IMR-90 (cell line): ENCODE measurements around the gene GPR32. TPM values are rescaled to one million over a fixed set of nuclear protein-coding genes. Genes with fewer than 3 reads are reported as not detected.

Experiments
- ATAC-seq: fragments of 200-7000 bp; cut with Tn5 transposase; 2 replicates; pipeline ENCODE4 v1.9.1; 2020; ENCODE audit warnings: low read depth, mild to moderate bottlenecking, moderate library complexity
- BruUV-seq: library from RNA; stranded (reverse); fragments of 400-500 nt; replicated peaks from 2 replicates; lab custom pipeline; 2021; lab: Mats Ljungman, UMichigan
- CTCF ChIA-PET: fragments of 300-600 bp; formaldehyde crosslinking; extraction: SDS; loops from one replicate; lab custom pipeline; 2021; ENCODE audit warnings: antibody characterized with exemption; lab: Yijun Ruan, JAX
- POLR2A ChIA-PET: fragments of 300-600 bp; sonication (Branson Sonifier 250); formaldehyde crosslinking; loops from one replicate; lab custom pipeline; 2022; ENCODE audit warnings: antibody characterized with exemption; ENCODE audit not compliant: unreplicated experiment; lab: Charles Lee
- DNase-seq: peaks from one replicate; pipeline ENCODE4 v3.0.0; 2013
- H2AFZ ChIP-seq: replicated peaks from 2 replicates; pipeline ENCODE3; 2013; ENCODE audit warnings: low read length, mild to moderate bottlenecking; ENCODE audit not compliant: poor library complexity
- H2AK5ac ChIP-seq: 2 replicates; pipeline ENCODE4 v1.6.1; 2013; ENCODE audit warnings: low read depth, low read length, inconsistent platforms
- H2AK9ac ChIP-seq: replicated peaks from 2 replicates; pipeline ENCODE3; 2013; ENCODE audit warnings: mild to moderate bottlenecking, low read depth, low read length, moderate library complexity; ENCODE audit not compliant: poor library complexity
- H2BK120ac ChIP-seq: 2 replicates; pipeline ENCODE4 v1.6.1; 2013; ENCODE audit warnings: low read depth, low read length, inconsistent platforms
- H2BK15ac ChIP-seq: 3 replicates; pipeline ENCODE4 v1.6.1; 2013; ENCODE audit warnings: low read depth, low read length, inconsistent platforms
- H2BK20ac ChIP-seq: 2 replicates; pipeline ENCODE4 v1.6.1; 2013; ENCODE audit warnings: low read depth, mild to moderate bottlenecking, inconsistent platforms, low read length, moderate library complexity
- H2BK5ac ChIP-seq: 2 replicates; pipeline ENCODE4 v1.6.1; 2013; ENCODE audit warnings: mild to moderate bottlenecking, low read depth, low read length, inconsistent platforms; ENCODE audit not compliant: poor library complexity, severe bottlenecking
- H3K14ac ChIP-seq: replicated peaks from 2 replicates; pipeline ENCODE4 v1.6.1; 2013; ENCODE audit warnings: low read depth, low read length, inconsistent platforms
- H3K18ac ChIP-seq: 2 replicates; pipeline ENCODE4 v1.6.1; 2013; ENCODE audit warnings: low read depth, low read length, control low read depth
- H3K23ac ChIP-seq: 2 replicates; pipeline ENCODE4 v1.6.1; 2013; ENCODE audit warnings: low read depth, low read length, inconsistent platforms
- H3K27ac ChIP-seq: 2 replicates; pipeline ENCODE4 v1.5.1; 2013; ENCODE audit warnings: mild to moderate bottlenecking, control low read depth, low read length; ENCODE audit not compliant: insufficient read depth
- H3K27me3 ChIP-seq: 2 replicates; pipeline ENCODE4 v1.6.1; 2013; ENCODE audit warnings: low read length; ENCODE audit not compliant: control insufficient read depth, insufficient read depth
- H3K36me3 ChIP-seq: 2 replicates; pipeline ENCODE4 v1.6.1; 2013; ENCODE audit warnings: low read length, mixed read lengths; ENCODE audit not compliant: control insufficient read depth, insufficient read depth
- H3K4ac ChIP-seq: 2 replicates; pipeline ENCODE4 v1.6.1; 2013; ENCODE audit warnings: low read depth, low read length, inconsistent platforms
- H3K4me1 ChIP-seq: 2 replicates; pipeline ENCODE4 v1.6.1; 2013; ENCODE audit warnings: low read length, mixed read lengths; ENCODE audit not compliant: control insufficient read depth, insufficient read depth
- H3K4me2 ChIP-seq: 2 replicates; pipeline ENCODE4 v1.6.1; 2013; ENCODE audit warnings: low read depth, mild to moderate bottlenecking, control low read depth, low read length, moderate library complexity
- H3K4me3 ChIP-seq: 2 replicates; pipeline ENCODE4 v1.5.1; 2013; ENCODE audit warnings: low read depth, mild to moderate bottlenecking, control low read depth, low read length, moderate library complexity; ENCODE audit not compliant: insufficient read depth
- H3K56ac ChIP-seq: 2 replicates; pipeline ENCODE4 v1.6.1; 2013; ENCODE audit warnings: low read length, inconsistent platforms; ENCODE audit not compliant: insufficient read depth; ENCODE audit errors: extremely low read depth
- H3K79me1 ChIP-seq, 2 experiments: 2 replicates each; pipeline ENCODE4 v1.6.1; 2013; ENCODE audit warnings: low read length in 2 of 2, inconsistent platforms in 1 of 2, low read depth in 1 of 2
- H3K9ac ChIP-seq: 2 replicates; pipeline ENCODE4 v1.6.1; 2013; ENCODE audit warnings: low read depth, low read length, control low read depth
- H3K9me1 ChIP-seq: 2 replicates; pipeline ENCODE4 v1.6.1; 2013; ENCODE audit warnings: low read length, inconsistent platforms; ENCODE audit not compliant: insufficient read depth
- H3K9me3 ChIP-seq: 2 replicates; pipeline ENCODE4 v1.6.1; 2013; ENCODE audit warnings: low read length; ENCODE audit not compliant: control insufficient read depth, insufficient read depth
- H4K20me1 ChIP-seq: 2 replicates; pipeline ENCODE4 v1.6.1; 2013; ENCODE audit warnings: low read length, inconsistent platforms; ENCODE audit not compliant: insufficient read depth
- H4K5ac ChIP-seq: 2 replicates; pipeline ENCODE4 v1.6.1; 2013; ENCODE audit warnings: mild to moderate bottlenecking, low read depth, low read length, control low read depth
- H4K8ac ChIP-seq, 2 experiments: 2 replicates each; pipeline ENCODE4 v1.6.1; 2013; ENCODE audit warnings: low read depth in 2 of 2, low read length in 2 of 2, control low read depth in 1 of 2, inconsistent platforms in 1 of 2
- H4K91ac ChIP-seq: 2 replicates; pipeline ENCODE4 v1.6.1; 2013; ENCODE audit warnings: low read depth, low read length, inconsistent platforms; ENCODE audit not compliant: insufficient read depth
- BHLHE40 ChIP-seq: fragments of 150-350 bp; IDR thresholded peaks from 2 replicates; pipeline ENCODE4 v1.6.1; 2016; ENCODE audit warnings: mild to moderate bottlenecking, low read depth, low read length
- CEBPB ChIP-seq: IDR thresholded peaks from 2 replicates; pipeline ENCODE4 v1.6.1; 2012; ENCODE audit warnings: low read depth, low read length, improper control_type of control experiment
- CHD1 ChIP-seq: IDR thresholded peaks from 2 replicates; pipeline ENCODE4 v1.6.1; 2012; ENCODE audit warnings: low read depth, low read length, improper control_type of control experiment
- CTCF ChIP-seq: conservative IDR thresholded peaks from 2 replicates; pipeline ENCODE4 v1.5.1; 2012; ENCODE audit warnings: mild to moderate bottlenecking, low read depth, low read length, improper control_type of control experiment
- FOS ChIP-seq: fragments of 150-350 bp; IDR thresholded peaks from 2 replicates; pipeline ENCODE4 v1.6.1; 2016; ENCODE audit warnings: low read depth, low read length
- MAFK ChIP-seq: IDR thresholded peaks from 2 replicates; pipeline ENCODE4 v1.6.1; 2012; ENCODE audit warnings: low read depth, low read length, improper control_type of control experiment
- MAZ ChIP-seq: IDR thresholded peaks from 2 replicates; pipeline ENCODE4 v1.6.1; 2012; ENCODE audit warnings: low read depth, mild to moderate bottlenecking, low read length, improper control_type of control experiment, moderate library complexity, borderline replicate concordance
- MXI1 ChIP-seq: IDR thresholded peaks from 2 replicates; pipeline ENCODE4 v1.6.1; 2012; ENCODE audit warnings: low read depth, mild to moderate bottlenecking, low read length, moderate library complexity, borderline replicate concordance
- NFE2L2 ChIP-seq: fragments of 150-350 bp; IDR thresholded peaks from 2 replicates; pipeline ENCODE4 v1.6.1; 2016; ENCODE audit warnings: low read depth, mild to moderate bottlenecking, low read length
- POLR2A ChIP-seq: IDR thresholded peaks from 2 replicates; pipeline ENCODE4 v1.6.1; 2012; ENCODE audit warnings: mild to moderate bottlenecking, low read depth, low read length
- RAD21 ChIP-seq: IDR thresholded peaks from 2 replicates; pipeline ENCODE4 v1.6.1; 2012; ENCODE audit warnings: low read length, improper control_type of control experiment
- RCOR1 ChIP-seq: IDR thresholded peaks from 2 replicates; pipeline ENCODE4 v1.6.1; 2012; ENCODE audit warnings: mild to moderate bottlenecking, low read length, improper control_type of control experiment; ENCODE audit not compliant: insufficient replicate concordance
- RFX5 ChIP-seq: IDR thresholded peaks from 2 replicates; pipeline ENCODE4 v1.8.0; 2012; ENCODE audit warnings: low read depth, mild to moderate bottlenecking, low read length, moderate library complexity
- SMC3 ChIP-seq: fragments of 150-350 bp; IDR thresholded peaks from 2 replicates; pipeline ENCODE4 v1.6.1; 2016; ENCODE audit warnings: low read depth, mild to moderate bottlenecking, antibody characterized with exemption, low read length, moderate library complexity
- USF2 ChIP-seq: fragments of 150-350 bp; IDR thresholded peaks from 2 replicates; pipeline ENCODE4 v1.6.1; 2017; ENCODE audit warnings: mild to moderate bottlenecking, antibody characterized with exemption, low read length, low read depth
- WGBS, 2 experiments: methylation state at CpG; one replicate each; pipeline versions ENCODE4 v1.1.5 to v1.1.7; 2013; ENCODE audit warnings: missing lambda C conversion rate in 2 of 2; ENCODE audit not compliant: insufficient read length in 1 of 2; ENCODE audit errors: extremely low coverage in 2 of 2; 5-methylcytosine and 5-hydroxymethylcytosine counted together
- dilution Hi-C: fragments of 300-500 bp; cut with HindIII; formaldehyde crosslinking; loops from one replicate; pipeline ENCODE4 v1.14.3; 2018; ENCODE audit warnings: low sequenced_read_pairs; ENCODE audit not compliant: unreplicated experiment
- in situ Hi-C: fragments of 300-500 bp; cut with MboI; formaldehyde crosslinking; loops from 3 replicates; pipeline ENCODE4 v1.14.3; 2019; ENCODE audit warnings: low sequenced_read_pairs, inconsistent platforms, mixed read lengths
- intact Hi-C: fragments of 100-400 bp; cut with micrococcal nuclease; formaldehyde crosslinking; loops from 2 replicates; pipeline ENCODE4 v1.10.0; 2022
- polyA plus RNA-seq, 3 experiments: library from polyadenylated mRNA; depleted of rRNA; stranded (reverse); fragments of >200 nt; gene quantifications; 2 replicates each; pipeline ENCODE4 v1.2.3, GENCODE V29; 2012; ENCODE audit warnings: low replicate concordance in 1 of 3
- total RNA-seq: library from RNA; depleted of rRNA; stranded (reverse); fragments of >200 nt; gene quantifications from 2 replicates; pipeline ENCODE4 v1.2.3, GENCODE V29; 2012
- TF ChIP-seq, protein P1 (sequence below): fragments of 150-350 bp; IDR thresholded peaks from 2 replicates; pipeline ENCODE4 v1.6.1; 2016; ENCODE audit warnings: low read depth, mild to moderate bottlenecking, low read length, moderate library complexity, borderline replicate concordance

The GPR32 gene
- total and polyA plus RNA-seq, 2 of the 4 experiments (the other 2 are of a cell fraction) = not detected

DNA sequence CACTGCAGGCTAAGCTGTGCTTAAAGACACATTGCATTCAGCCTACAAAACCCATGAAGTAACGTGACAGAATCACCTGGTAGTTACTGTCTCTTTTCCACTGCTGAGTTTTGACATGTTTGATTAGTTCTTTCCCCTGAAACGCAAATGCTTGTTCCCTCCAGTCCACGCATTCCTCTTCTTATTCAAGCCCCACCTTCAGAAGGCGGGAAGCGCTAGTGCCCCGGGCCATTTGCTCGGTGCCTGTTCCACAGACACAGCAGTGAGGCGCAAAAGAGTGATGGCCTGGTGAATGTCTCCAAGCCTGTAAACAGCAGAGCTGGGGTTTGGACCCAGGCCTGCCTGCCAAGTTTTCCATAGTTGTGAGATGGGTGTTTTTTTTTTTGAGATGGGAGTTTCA is 30.8 kb downstream of the GPR32 start:
- peaks cover 61% of the 10 kb centered on the region for H4K20me1 ChIP-seq
- dilution Hi-C loops = no loop called here

More for the DNA sequence above, 30.8 kb downstream of the GPR32 start:
- H3K79me1 ChIP-seq = peaks cover 13 to 31% of the 10 kb centered on the region in 2 experiments; a peak in 3 of 4 replicates
- DNase-seq (no peak), ATAC-seq (no peak)
- H2BK15ac ChIP-seq = no peak overlapping the region
- intact Hi-C loops = loop anchor here (5.0 to 10.0 kb wide), 3 partner anchors 124 to 424 kb away; partner anchors contain the start of genes CTU1 and NR1H2
- no peak overlapping the region for H4K8ac ChIP-seq
- no peak overlapping the region for H2BK5ac ChIP-seq
- no peak overlapping the region for H2AK5ac ChIP-seq
- ChIA-PET CTCF (no interaction called here), POLR2A (no interaction called here)
- no peak overlapping the region for H3K56ac ChIP-seq
- no peak overlapping the region for H4K91ac ChIP-seq
- H3K14ac ChIP-seq = no peak overlapping the region
- H3K9me1 ChIP-seq = peaks cover 10% of the 10 kb centered on the region; the same call in 1 of the 2 replicates
- H4K5ac ChIP-seq = no peak overlapping the region
- no peaks in the 10 kb centered on the region for H3K27me3 ChIP-seq
- TF ChIP-seq RAD21 (no peak), NFE2L2 (no peak), RCOR1 (no peak), USF2 (no peak), MXI1 (no peak), CEBPB (no peak), POLR2A (no peak), CHD1 (no peak), RFX5 (no peak), SMC3 (no peak), CTCF (no peak), FOS (no peak), MAFK (no peak), MAZ (no peak), BHLHE40 (no peak)
- TF ChIP-seq, protein P1, sequence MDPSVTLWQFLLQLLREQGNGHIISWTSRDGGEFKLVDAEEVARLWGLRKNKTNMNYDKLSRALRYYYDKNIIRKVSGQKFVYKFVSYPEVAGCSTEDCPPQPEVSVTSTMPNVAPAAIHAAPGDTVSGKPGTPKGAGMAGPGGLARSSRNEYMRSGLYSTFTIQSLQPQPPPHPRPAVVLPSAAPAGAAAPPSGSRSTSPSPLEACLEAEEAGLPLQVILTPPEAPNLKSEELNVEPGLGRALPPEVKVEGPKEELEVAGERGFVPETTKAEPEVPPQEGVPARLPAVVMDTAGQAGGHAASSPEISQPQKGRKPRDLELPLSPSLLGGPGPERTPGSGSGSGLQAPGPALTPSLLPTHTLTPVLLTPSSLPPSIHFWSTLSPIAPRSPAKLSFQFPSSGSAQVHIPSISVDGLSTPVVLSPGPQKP = no peak
- H3K4ac ChIP-seq = no peak overlapping the region
- no peak overlapping the region for H3K18ac ChIP-seq
- no peak overlapping the region for H2AK9ac ChIP-seq
- H3K9me3 ChIP-seq = no peaks in the 10 kb centered on the region
- H2BK120ac ChIP-seq = no peak overlapping the region
- H3K4me3 ChIP-seq = no peak overlapping the region
- H3K4me1 ChIP-seq = peaks cover 3% of the 10 kb centered on the region; the same call in 1 of the 2 replicates
- 78% methylated on average over 1 of the region's 8 CpGs; no CpG with 5 or more reads in 1 of the 2 experiments for WGBS, 2 experiments
- H3K23ac ChIP-seq = no peak overlapping the region
- H2AFZ ChIP-seq = no peak overlapping the region
- H3K4me2 ChIP-seq = no peak overlapping the region
- peaks cover 34% of the 10 kb centered on the region for H3K36me3 ChIP-seq
- in situ Hi-C loops = no loop called here
- H3K9ac ChIP-seq = no peak overlapping the region
- H2BK20ac ChIP-seq = no peak overlapping the region
- BruUV-seq = no TSS peak
- H3K27ac ChIP-seq = no peak overlapping the region
